ENCODE data around the gene MSRB3. TPM values are rescaled to one million over a fixed set of nuclear protein-coding genes. Genes with fewer than 3 reads are reported as not detected.

The MSRB3 gene
- total RNA-seq, 1 donor from 2014 or later = 47.3 TPM

- DNase-seq (no peak), ATAC-seq (no peak)
- Histone ChIP-seq H3K27ac (no peak overlapping the region), H3K4me1 (no peaks in the 10 kb centered on the region), H3K9me3 (no peaks in the 10 kb centered on the region), H3K4me3 (no peak overlapping the region), H3K36me3 (no peaks in the 10 kb centered on the region), H3K27me3 (ENCODE audit: low read depth) (no peaks in the 10 kb centered on the region)
- intact Hi-C loops (cut with DNase I) = no loop called here
- TF ChIP-seq CTCF (IDR thresholded peaks at IDR 0.05) = no peak
Observed at GRCh38 chr12:65334521-65334920, 56.0 kb downstream of the MSRB3 start.

GRCh38 chr12:65335021-65335714 lies 56.7 kb downstream of the MSRB3 start:
- Histone ChIP-seq H3K4me3 (no peak overlapping the region), H3K27me3 (ENCODE audit: low read depth) (no peaks in the 10 kb centered on the region), H3K36me3 (no peaks in the 10 kb centered on the region), H3K27ac (no peak overlapping the region), H3K9me3 (no peaks in the 10 kb centered on the region), H3K4me1 (no peaks in the 10 kb centered on the region)
- intact Hi-C loops (cut with DNase I) = no loop called here
- no peak for DNase-seq
- peak; percentile 62 to 66 for ATAC-seq
- no peak for TF ChIP-seq CTCF (IDR thresholded peaks at IDR 0.05)

- H3K4me1 ChIP-seq = no peaks in the 10 kb centered on the region
- no peak for DNase-seq
- ATAC-seq = no peak
- H3K9me3 ChIP-seq = no peaks in the 10 kb centered on the region
- H3K27me3 ChIP-seq (ENCODE audit: low read depth) = no peaks in the 10 kb centered on the region
- intact Hi-C loops (cut with DNase I) = no loop called here
- H3K27ac ChIP-seq = no peak overlapping the region
- TF ChIP-seq CTCF (IDR thresholded peaks at IDR 0.05) = no peak
- H3K36me3 ChIP-seq = no peaks in the 10 kb centered on the region
- H3K4me3 ChIP-seq = no peak overlapping the region
Observed at GRCh38 chr12:65335981-65336380, 57.5 kb downstream of the MSRB3 start.

GRCh38 chr12:65339161-65339560 lies 60.7 kb downstream of the MSRB3 start:
- Histone ChIP-seq H3K4me1 (no peaks in the 10 kb centered on the region), H3K4me3 (no peak overlapping the region), H3K27ac (no peak overlapping the region), H3K27me3 (ENCODE audit: low read depth) (no peaks in the 10 kb centered on the region), H3K36me3 (no peaks in the 10 kb centered on the region), H3K9me3 (no peaks in the 10 kb centered on the region)
- DNase-seq (no peak), ATAC-seq (no peak)
- no peak for TF ChIP-seq CTCF (IDR thresholded peaks at IDR 0.05)
- intact Hi-C loops (cut with DNase I) = no loop called here

GRCh38 chr12:65343230-65343629 lies 64.7 kb downstream of the MSRB3 start:
- H3K4me3 ChIP-seq = no peak overlapping the region
- TF ChIP-seq CTCF (IDR thresholded peaks at IDR 0.05) = no peak

More at GRCh38 chr12:65343230-65343629, 64.7 kb downstream of the MSRB3 start:
- no peaks in the 10 kb centered on the region for H3K4me1 ChIP-seq
- H3K9me3 ChIP-seq = no peaks in the 10 kb centered on the region
- no peaks in the 10 kb centered on the region for H3K27me3 ChIP-seq (ENCODE audit: low read depth)
- no peaks in the 10 kb centered on the region for H3K36me3 ChIP-seq
- H3K27ac ChIP-seq = no peak overlapping the region
- DNase-seq = no peak
- intact Hi-C loops (cut with DNase I) = no loop called here
- ATAC-seq = no peak

Measured in lower lobe of right lung (tissue), 2 donors.